Epithelial cell of esophagus (primary cell): ENCODE data around the gene TICAM2.
A peak's percentile ranks its signal among the peaks of the same experiment; 100 is the strongest.

ENCODE experiments used
- DNase-seq: peaks from one replicate; pipeline ENCODE4 v3.0.0; 2010; ENCODE audit warnings: low read depth
- H3K4me3 ChIP-seq: 2 replicates; pipeline ENCODE4 v1.5.1; 2011; ENCODE audit warnings: mild to moderate bottlenecking, low read length, control low read depth
- CTCF ChIP-seq: IDR thresholded peaks from 2 replicates; pipeline ENCODE4 v1.5.1; 2011; ENCODE audit warnings: low read depth, mild to moderate bottlenecking, low read length, control low read depth, inconsistent platforms; ENCODE audit not compliant: insufficient read depth; ENCODE audit errors: missing control alignments

TICAM2 gene

DNA sequence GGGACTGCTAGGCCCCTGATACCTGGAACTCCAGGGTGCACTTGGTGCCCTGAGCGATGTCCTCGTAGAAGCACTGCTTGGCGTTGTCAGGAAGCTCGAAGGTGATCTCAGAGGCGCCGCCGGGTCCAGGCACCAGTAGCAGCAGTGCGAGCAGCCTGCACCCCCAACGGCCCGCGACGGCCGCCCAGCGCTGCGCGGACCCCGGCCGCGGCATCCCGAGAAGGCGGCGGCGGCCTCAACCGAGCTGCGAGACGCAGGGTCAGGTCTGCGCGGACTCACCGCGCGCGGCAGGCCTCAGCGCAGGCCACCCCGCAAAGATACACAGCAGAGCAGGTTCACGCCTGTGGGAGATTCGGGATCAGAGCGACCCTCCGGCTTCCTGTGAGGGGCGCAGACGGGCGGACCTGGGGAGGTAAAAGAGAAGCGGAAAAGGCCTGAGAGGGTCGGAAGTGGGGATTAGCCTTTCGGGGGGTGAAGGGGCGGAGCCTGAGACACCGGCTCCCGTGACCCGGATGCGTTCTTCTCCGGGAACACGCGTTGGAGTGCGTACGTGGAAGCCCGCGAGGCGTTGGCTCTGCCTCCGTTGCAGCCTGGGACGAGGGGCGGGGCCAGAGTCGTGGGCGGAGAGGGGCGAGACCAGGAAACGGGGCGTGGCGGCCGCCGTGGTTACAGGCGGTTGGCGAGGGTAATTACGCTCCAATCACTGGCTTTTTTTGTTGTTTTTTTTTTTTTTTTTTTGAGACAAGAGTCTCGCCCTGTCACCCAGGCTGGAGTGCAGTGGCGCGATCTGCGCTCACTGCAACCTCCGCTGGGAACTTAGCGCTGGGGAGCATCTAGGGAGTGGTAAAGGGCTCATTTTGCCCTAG is 23.5 kb upstream of the TICAM2 start, which contains the start of gene TMED7:
TSS of gene TMED7 (minus strand) at position 458 of the 866 bp plus-strand sequence. CDS start at position 214, 244 bp downstream.
- TF ChIP-seq CTCF, result no peak
- H3K4me3 ChIP-seq, result peak within 1 kb of the TSS; percentile 79
- peak; percentile 99 for DNase-seq

DNA sequence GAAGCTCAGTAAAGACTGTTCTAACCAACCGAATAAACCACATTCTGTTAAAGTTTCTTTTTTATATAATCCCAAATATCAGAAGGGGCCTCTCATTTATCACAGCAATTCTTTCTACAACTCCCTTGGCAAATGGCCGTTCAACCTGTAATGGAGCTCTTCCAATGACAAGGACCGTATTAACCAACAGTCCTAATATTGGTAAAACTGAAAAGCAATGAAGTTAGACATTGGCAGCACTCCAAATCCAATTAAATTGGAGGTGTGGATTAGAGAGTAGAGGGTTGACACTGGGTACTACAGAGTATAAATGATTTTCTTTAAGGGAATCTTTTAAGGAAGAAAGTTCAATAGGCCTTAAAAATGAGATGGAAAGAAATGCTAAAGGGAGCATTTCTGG is 22.7 kb upstream of the TICAM2 start:
- DNase-seq, result no peak
- no peak for TF ChIP-seq CTCF
- H3K4me3 ChIP-seq, result peak overlapping the region; percentile 79

- no peak for TF ChIP-seq CTCF
- H3K4me3 ChIP-seq, result peak overlapping the region; percentile 9
- DNase-seq, result no peak
Observed at GRCh38 chr5:115623658-115624057, 21.4 kb upstream of the TICAM2 start.

GRCh38 chr5:115621365-115621900 is 19.2 kb upstream of the TICAM2 start:
- DNase-seq, result no peak
- no peak for TF ChIP-seq CTCF
- no peak overlapping the region for H3K4me3 ChIP-seq

- H3K4me3 ChIP-seq, result no peak overlapping the region
- TF ChIP-seq CTCF, result no peak
- no peak for DNase-seq
Observed at GRCh38 chr5:115616892-115617291, 14.6 kb upstream of the TICAM2 start.

GRCh38 chr5:115616472-115616871 is 14.2 kb upstream of the TICAM2 start:
- H3K4me3 ChIP-seq, result no peak overlapping the region
- no peak for DNase-seq
- no peak for TF ChIP-seq CTCF
